OCI-LY1 (cell line): ENCODE measurements around the gene FAS.

Experiments used
- CTCF ChIP-seq: fragments of 200-600 bp; sonication (generic), shearing (Covaris generic); IDR thresholded peaks from 2 replicates; pipeline ENCODE4 v1.5.1; 2017; ENCODE audit warnings: mild to moderate bottlenecking, antibody characterized with exemption, low read length, moderate library complexity, mixed read lengths
- EZH2 ChIP-seq: fragments of 200-600 bp; sonication (generic), shearing (Covaris generic); IDR thresholded peaks from 2 replicates; pipeline ENCODE4 v1.8.0; 2017; ENCODE audit warnings: borderline replicate concordance, mixed run types, mild to moderate bottlenecking, antibody characterized with exemption, low read length, moderate library complexity, mixed read lengths

DNA sequence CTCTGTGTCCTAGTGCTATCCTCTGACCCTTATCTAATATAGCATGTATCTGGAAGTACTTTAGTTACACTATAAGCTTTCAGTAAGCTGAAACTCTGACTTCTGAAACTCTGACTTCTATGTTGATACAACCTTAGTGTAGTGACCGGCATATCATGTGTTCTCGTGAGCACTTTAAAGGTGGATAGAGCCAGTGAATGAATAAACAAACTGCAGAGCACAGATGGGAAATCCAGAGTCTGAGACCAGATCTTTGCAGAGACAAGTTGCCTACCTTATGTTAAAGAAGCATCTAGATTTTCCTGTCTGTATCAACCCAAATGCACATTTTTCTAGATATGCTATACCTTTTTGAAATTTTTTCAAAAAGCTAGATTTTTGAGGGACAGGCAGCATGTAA is 41.5 kb upstream of the FAS start:
- no peak for TF ChIP-seq CTCF
- TF ChIP-seq EZH2 = no peak
